ENCODE data around the gene FGF11. TPM values are rescaled to one million over a fixed set of nuclear protein-coding genes. Genes with fewer than 3 reads are reported as not detected.

Gene FGF11
- total RNA-seq, result 1 to 10 TPM in 1 of 2 donors, not detected in 1; 2.1 TPM

DNA sequence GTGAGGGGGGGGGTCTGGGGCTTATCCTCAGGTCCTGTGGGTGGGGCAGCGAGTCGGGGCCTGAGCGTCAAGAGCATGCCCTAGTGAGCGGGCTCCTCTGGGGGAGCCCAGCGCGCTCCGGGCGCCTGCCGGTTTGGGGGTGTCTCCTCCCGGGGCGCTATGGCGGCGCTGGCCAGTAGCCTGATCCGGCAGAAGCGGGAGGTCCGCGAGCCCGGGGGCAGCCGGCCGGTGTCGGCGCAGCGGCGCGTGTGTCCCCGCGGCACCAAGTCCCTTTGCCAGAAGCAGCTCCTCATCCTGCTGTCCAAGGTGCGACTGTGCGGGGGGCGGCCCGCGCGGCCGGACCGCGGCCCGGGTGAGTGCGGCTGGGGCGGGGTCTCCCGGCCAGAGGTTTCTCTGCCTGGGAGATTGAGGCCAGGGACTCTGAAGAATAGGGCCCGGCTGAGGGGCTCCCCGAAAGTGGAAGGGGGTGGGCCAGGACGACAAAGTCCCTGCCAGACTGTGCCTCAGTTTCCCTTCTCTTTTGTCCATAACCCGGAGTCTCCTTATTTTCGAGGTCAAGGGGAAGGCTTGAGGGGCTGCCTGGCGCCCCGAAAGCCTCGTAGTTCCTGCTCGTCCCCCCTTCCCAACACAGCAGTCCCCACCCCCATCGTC, at the start of gene FGF11:
Gene FGF11 (plus strand): TSS at position 51 of the 651 bp plus-strand sequence. CDS start 109 bp downstream, at position 160.
- Histone ChIP-seq H3K36me3 (replicated peaks in 1 of 2; ENCODE audit: insufficient read depth in 1 of 2, low read depth in 2 of 2) (no peaks in the 10 kb centered on the region), H3K4me3 (no peak within 1 kb of the TSS), H3K9me3 (no peaks in the 10 kb centered on the region), H3K4me1 (peaks cover 49% of the 10 kb centered on the region), H3K27ac (no peak within 1 kb of the TSS), H3K27me3 (no peaks in the 10 kb centered on the region)
- ATAC-seq (no peak), DNase-seq (no peak)
- 4 to 5% methylated on average over 31 to 43 of the region's 50 CpGs for WGBS, 2 donors
- TF ChIP-seq POLR2A (IDR thresholded peaks at IDR 0.05), result peak in 1 of 3 donors; percentile 8
- TF ChIP-seq, protein P1, sequence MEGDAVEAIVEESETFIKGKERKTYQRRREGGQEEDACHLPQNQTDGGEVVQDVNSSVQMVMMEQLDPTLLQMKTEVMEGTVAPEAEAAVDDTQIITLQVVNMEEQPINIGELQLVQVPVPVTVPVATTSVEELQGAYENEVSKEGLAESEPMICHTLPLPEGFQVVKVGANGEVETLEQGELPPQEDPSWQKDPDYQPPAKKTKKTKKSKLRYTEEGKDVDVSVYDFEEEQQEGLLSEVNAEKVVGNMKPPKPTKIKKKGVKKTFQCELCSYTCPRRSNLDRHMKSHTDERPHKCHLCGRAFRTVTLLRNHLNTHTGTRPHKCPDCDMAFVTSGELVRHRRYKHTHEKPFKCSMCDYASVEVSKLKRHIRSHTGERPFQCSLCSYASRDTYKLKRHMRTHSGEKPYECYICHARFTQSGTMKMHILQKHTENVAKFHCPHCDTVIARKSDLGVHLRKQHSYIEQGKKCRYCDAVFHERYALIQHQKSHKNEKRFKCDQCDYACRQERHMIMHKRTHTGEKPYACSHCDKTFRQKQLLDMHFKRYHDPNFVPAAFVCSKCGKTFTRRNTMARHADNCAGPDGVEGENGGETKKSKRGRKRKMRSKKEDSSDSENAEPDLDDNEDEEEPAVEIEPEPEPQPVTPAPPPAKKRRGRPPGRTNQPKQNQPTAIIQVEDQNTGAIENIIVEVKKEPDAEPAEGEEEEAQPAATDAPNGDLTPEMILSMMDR (IDR thresholded peaks at IDR 0.05), result no peak
- intact Hi-C loops (cut with DNase I), result loop anchor here (5.0 kb wide), 1 partner anchor 48 kb away; no protein-coding TSS in a partner anchor

- H3K27me3 ChIP-seq, result no peaks in the 10 kb centered on the region
- ATAC-seq (no peak), DNase-seq (no peak)
- no peak for TF ChIP-seq POLR2A (IDR thresholded peaks at IDR 0.05)
- TF ChIP-seq, protein P1 (IDR thresholded peaks at IDR 0.05), result no peak
- H3K27ac ChIP-seq, result no peak overlapping the region
- intact Hi-C loops (cut with DNase I), result no loop called here
- no peaks in the 10 kb centered on the region for H3K9me3 ChIP-seq
- WGBS, 2 donors, result 87 to 94% methylated on average over 10 to 19 of the region's 19 CpGs
- no peak overlapping the region for H3K4me3 ChIP-seq
- peaks cover 19% of the 10 kb centered on the region for H3K4me1 ChIP-seq
- H3K36me3 ChIP-seq (replicated peaks in 1 of 2; ENCODE audit: insufficient read depth in 1 of 2, low read depth in 2 of 2), result peaks cover 0 to 6% of the 10 kb centered on the region in 2 donors
These were observed 49.1 kb upstream of the FGF11 start for GRCh38 chr17:7389924-7390910.

DNA sequence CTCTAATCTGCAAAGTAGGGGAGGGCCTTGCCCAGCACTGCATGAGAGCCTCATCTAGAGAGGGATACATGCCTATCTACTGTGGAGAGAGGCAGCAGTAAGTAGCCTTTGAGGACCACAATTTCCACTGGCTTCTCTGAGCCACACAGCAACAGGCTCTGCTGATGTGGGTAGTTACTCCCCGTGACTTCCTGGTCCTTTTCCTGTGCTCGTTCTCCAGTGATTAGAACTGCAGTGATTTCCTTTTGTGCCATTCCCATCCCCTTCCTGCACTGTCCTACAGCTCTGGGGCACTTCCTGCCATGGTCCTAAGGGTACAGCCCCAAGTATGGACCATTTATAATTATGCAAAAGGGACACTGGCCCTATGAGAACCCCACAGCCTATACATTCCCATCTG, 48.0 kb upstream of the FGF11 start:
- ATAC-seq (no peak), DNase-seq (no peak)
- intact Hi-C loops (cut with DNase I), result no loop called here
- Histone ChIP-seq H3K27me3 (no peaks in the 10 kb centered on the region), H3K9me3 (no peaks in the 10 kb centered on the region), H3K4me3 (no peak overlapping the region), H3K4me1 (peaks cover 20% of the 10 kb centered on the region), H3K36me3 (replicated peaks in 1 of 2; ENCODE audit: insufficient read depth in 1 of 2, low read depth in 2 of 2) (peaks cover 0 to 6% of the 10 kb centered on the region in 2 donors), H3K27ac (no peak overlapping the region)
- WGBS, 2 donors, result 55 to 93% methylated on average over 2 of the region's 2 CpGs
- TF ChIP-seq, protein P1 (IDR thresholded peaks at IDR 0.05), result no peak
- no peak for TF ChIP-seq POLR2A (IDR thresholded peaks at IDR 0.05)

DNA sequence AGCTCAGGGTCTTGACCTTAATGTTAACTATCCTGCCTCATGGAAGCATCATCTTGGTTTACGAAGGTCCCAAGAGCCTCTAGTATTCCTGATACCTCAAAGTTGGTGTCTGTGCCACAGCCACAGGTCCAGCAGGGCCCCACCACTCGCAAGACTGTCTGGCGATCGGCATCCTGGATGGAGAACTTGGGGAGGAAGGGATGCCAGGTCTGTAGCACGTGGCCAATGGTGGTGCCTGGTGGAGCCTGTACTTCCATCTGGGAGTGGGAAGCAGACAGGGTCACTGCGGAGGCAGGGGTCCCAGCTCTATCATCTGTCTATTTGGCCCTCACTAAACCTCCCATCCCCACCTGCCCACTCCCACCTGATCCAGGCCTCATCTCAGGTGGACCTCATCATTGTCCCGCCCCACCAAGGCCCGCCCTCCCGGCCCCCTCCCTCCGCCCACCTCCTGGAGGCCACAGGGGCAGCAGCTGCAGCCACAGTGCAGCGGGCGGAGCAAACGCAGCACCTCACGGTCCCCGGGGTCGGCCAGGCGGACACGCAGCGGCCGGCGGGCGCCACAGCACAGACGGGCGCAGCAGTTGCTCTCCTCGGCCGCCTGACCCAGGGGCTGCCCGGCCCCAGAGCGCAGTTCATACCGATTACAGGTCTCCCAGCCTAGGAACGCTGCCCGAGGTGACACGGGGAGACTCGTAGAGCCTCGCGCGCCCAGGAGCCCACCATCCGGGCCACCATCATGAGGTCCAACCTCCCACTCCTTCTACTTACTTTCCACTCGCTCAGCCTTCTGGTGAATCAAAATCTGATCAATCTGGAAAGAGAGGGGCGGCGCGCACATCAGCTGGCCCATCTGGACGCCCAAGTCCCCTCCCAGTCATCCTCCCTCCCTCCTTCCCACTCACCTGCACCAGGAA, 46.4 kb upstream of the FGF11 start:
- H3K36me3 ChIP-seq (replicated peaks in 1 of 2; ENCODE audit: insufficient read depth in 1 of 2, low read depth in 2 of 2), result peaks cover 0 to 6% of the 10 kb centered on the region in 2 donors
- H3K27me3 ChIP-seq, result no peaks in the 10 kb centered on the region
- no peaks in the 10 kb centered on the region for H3K9me3 ChIP-seq
- no peak for TF ChIP-seq POLR2A (IDR thresholded peaks at IDR 0.05)
- TF ChIP-seq, protein P1 (IDR thresholded peaks at IDR 0.05), result no peak
- WGBS, 2 donors, result 73 to 86% methylated on average over 13 to 27 of the region's 42 CpGs
- ATAC-seq, result no peak
- H3K27ac ChIP-seq, result no peak overlapping the region
- intact Hi-C loops (cut with DNase I), result no loop called here
- H3K4me3 ChIP-seq, result no peak overlapping the region
- peaks cover 20% of the 10 kb centered on the region for H3K4me1 ChIP-seq
- DNase-seq, result no peak

Measured in body of pancreas (tissue), 4 donors.